Measurements from ENCODE around the gene PSMD12. TPM values are rescaled to one million over a fixed set of nuclear protein-coding genes. Genes with fewer than 3 reads are reported as not detected.

The PSMD12 gene
- total and polyA plus RNA-seq, 9 of the 15 experiments (the other 6 are each of a cell fraction or from before 2014, with no cell fraction given) = 36.6 to 150 (median 65.5) TPM

DNA sequence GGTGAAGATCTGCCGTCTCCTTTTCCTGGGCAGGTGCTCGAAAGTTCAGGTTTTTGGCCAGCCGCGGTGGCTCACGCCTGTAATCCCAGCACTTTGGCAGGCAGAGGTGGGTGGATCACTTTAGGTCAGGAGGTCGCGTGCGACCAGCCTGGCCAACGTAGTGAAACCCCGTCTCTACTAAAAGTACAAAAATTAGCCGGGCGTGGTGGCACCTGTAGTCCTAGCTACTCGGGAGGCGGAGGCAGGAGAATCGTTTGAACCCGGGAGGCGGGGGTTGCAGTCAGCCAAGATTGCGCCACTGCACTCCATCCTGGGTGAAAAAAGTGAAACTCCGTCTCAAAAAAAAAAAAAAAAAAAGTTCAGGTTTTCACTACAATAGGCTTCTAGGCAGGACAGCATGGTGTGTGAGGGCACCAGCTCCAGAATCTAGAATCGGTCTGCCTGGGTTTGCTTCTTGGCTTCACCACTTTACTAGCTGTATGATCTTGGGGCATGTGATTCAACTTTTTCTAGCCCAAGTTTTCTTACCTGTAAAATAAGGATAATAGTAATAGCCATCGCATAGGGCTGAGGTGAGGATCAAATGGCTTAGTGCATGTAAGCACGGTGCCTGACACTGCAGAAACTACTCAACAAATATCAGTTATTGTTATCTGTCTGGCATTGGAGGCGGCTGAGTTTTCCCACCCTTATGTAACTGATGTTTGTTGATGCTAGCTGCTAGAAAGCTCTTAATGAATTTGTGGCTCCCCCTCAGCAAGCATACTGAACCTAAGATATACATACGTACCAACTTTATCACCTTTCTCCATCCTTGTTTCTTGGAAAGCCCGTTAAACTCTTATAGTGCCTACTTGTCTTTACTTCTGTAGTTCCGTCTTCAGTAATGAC lies 1.3 kb downstream of the PSMD12 start (continued):
- TF ChIP-seq, protein P1, sequence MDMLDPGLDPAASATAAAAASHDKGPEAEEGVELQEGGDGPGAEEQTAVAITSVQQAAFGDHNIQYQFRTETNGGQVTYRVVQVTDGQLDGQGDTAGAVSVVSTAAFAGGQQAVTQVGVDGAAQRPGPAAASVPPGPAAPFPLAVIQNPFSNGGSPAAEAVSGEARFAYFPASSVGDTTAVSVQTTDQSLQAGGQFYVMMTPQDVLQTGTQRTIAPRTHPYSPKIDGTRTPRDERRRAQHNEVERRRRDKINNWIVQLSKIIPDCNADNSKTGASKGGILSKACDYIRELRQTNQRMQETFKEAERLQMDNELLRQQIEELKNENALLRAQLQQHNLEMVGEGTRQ (CRISPR knock-in tag; IDR thresholded peaks at IDR 0.05) = no peak
- no peak for TF ChIP-seq DACH1 (IDR thresholded peaks at IDR 0.05; ENCODE audit: partially characterized antibody)
- TF ChIP-seq FIP1L1 (IDR thresholded peaks at IDR 0.05; ENCODE audit: low read depth, low read length, poor library complexity, severe bottlenecking) = no peak
- TF ChIP-seq MEF2A (IDR thresholded peaks at IDR 0.05; ENCODE audit: control insufficient read depth, low read depth, low read length) = no peak
- peak; percentile 23; the same call in 1 of the 2 replicates for TF ChIP-seq TAL1 (IDR thresholded peaks at IDR 0.05)
- no peak for TF ChIP-seq BCL6 (CRISPR knock-in tag; IDR thresholded peaks at IDR 0.05)
- no peak for TF ChIP-seq CBX3 (IDR thresholded peaks at IDR 0.05; ENCODE audit: borderline replicate concordance in 1 of 2, low read length in 2 of 2)
- TF ChIP-seq POLR2B (IDR thresholded peaks at IDR 0.05; ENCODE audit: low read depth, partially characterized antibody) = no peak
- peak; percentile 51; the same call in 1 of the 2 replicates for TF ChIP-seq ARID1B (IDR thresholded peaks at IDR 0.05)
- no peak for TF ChIP-seq CC2D1A (IDR thresholded peaks at IDR 0.05)
- no peak for TF ChIP-seq RBM15 (IDR thresholded peaks at IDR 0.05; ENCODE audit: insufficient read depth, low read length)
- no peak for TF ChIP-seq CCNT2 (IDR thresholded peaks at IDR 0.05; ENCODE audit: borderline replicate concordance, extremely low read depth, insufficient read length, low read depth, low read length)
- peak; percentile 65 for TF ChIP-seq RBFOX2 (IDR thresholded peaks at IDR 0.05; ENCODE audit: low read depth, low read length)
- no peak for TF ChIP-seq DIDO1 (tag; IDR thresholded peaks at IDR 0.05; ENCODE audit: low read depth)
- TF ChIP-seq ZNF134 (CRISPR knock-in tag; conservative IDR thresholded peaks at IDR 0.05) = no peak
- no peak for TF ChIP-seq EGR1 (conservative IDR thresholded peaks at IDR 0.05)
- no peak for TF ChIP-seq ZBTB8A (IDR thresholded peaks at IDR 0.05; ENCODE audit: partially characterized antibody)
- TF ChIP-seq ZNF79 (CRISPR knock-in tag; IDR thresholded peaks at IDR 0.05; ENCODE audit: low read depth) = no peak
- TF ChIP-seq, protein P2, sequence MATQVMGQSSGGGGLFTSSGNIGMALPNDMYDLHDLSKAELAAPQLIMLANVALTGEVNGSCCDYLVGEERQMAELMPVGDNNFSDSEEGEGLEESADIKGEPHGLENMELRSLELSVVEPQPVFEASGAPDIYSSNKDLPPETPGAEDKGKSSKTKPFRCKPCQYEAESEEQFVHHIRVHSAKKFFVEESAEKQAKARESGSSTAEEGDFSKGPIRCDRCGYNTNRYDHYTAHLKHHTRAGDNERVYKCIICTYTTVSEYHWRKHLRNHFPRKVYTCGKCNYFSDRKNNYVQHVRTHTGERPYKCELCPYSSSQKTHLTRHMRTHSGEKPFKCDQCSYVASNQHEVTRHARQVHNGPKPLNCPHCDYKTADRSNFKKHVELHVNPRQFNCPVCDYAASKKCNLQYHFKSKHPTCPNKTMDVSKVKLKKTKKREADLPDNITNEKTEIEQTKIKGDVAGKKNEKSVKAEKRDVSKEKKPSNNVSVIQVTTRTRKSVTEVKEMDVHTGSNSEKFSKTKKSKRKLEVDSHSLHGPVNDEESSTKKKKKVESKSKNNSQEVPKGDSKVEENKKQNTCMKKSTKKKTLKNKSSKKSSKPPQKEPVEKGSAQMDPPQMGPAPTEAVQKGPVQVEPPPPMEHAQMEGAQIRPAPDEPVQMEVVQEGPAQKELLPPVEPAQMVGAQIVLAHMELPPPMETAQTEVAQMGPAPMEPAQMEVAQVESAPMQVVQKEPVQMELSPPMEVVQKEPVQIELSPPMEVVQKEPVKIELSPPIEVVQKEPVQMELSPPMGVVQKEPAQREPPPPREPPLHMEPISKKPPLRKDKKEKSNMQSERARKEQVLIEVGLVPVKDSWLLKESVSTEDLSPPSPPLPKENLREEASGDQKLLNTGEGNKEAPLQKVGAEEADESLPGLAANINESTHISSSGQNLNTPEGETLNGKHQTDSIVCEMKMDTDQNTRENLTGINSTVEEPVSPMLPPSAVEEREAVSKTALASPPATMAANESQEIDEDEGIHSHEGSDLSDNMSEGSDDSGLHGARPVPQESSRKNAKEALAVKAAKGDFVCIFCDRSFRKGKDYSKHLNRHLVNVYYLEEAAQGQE (IDR thresholded peaks at IDR 0.05; ENCODE audit: borderline replicate concordance) = no peak
- TF ChIP-seq, protein P2 (CRISPR knock-in tag; IDR thresholded peaks at IDR 0.05; ENCODE audit: low read depth) = no peak

Data from K562 (cell line).